Thyroid gland (tissue), 4 donors: ENCODE measurements around the gene FIP1L1.

Experiments used
- CTCF ChIP-seq, 6 experiments: fragments of 200-600 bp in 3 of 6; fragments of 450-650 bp in 3 of 6; sonication (generic) in 3 of 6; IDR thresholded peaks; one replicate each; pipeline ENCODE4 v1.5.1; 2016 to 2019; ENCODE audit warnings: antibody characterized with exemption in 6 of 6, mild to moderate bottlenecking in 2 of 6, inconsistent platforms in 1 of 6, moderate library complexity in 1 of 6
- POLR2A ChIP-seq, 2 donors: fragments of 450-650 bp; IDR thresholded peaks; one replicate each; pipeline ENCODE4 v1.6.1; 2017; ENCODE audit warnings: antibody characterized with exemption in 2 of 2, mild to moderate bottlenecking in 2 of 2, moderate library complexity in 1 of 2

GRCh38 chr4:53487766-53488165 lies 110.3 kb downstream of the FIP1L1 start:
- TF ChIP-seq CTCF (IDR thresholded peaks at IDR 0.05): no peak
- no peak for TF ChIP-seq POLR2A (IDR thresholded peaks at IDR 0.05)
